ELF-1 (cell line): ENCODE measurements around the gene ZMYM1.
"Not testable (repeated sequence)": the region's sequence is repeated elsewhere in the genome, so short reads cannot be mapped to it uniquely, and the experiment has no call there.

Source experiments
- DNase-seq: peaks from one replicate; pipeline ENCODE4 v3.0.0-alpha.2; 2016; ENCODE audit warnings: low read depth, low spot score

The ZMYM1 gene

GRCh38 chr1:35073265-35073811 lies 5.8 kb upstream of the ZMYM1 start:
- DNase-seq = no peak

GRCh38 chr1:35076426-35076825 lies 2.8 kb upstream of the ZMYM1 start:
- DNase-seq = not testable (repeated sequence)

GRCh38 chr1:35080171-35080854 lies 1.1 kb downstream of the ZMYM1 start:
- no peak for DNase-seq

GRCh38 chr1:35085421-35085820 lies 6.2 kb downstream of the ZMYM1 start:
- DNase-seq = peak; percentile 9

GRCh38 chr1:35097224-35097623 lies 18.0 kb downstream of the ZMYM1 start:
- no peak for DNase-seq

- no peak for DNase-seq
Measured at GRCh38 chr1:35111106-35111505, 31.9 kb downstream of the ZMYM1 start.

- DNase-seq = no peak
Measured at GRCh38 chr1:35112668-35113067, 33.5 kb downstream of the ZMYM1 start.

GRCh38 chr1:35115459-35116383 lies 36.5 kb downstream of the ZMYM1 start:
- no peak for DNase-seq

- peak; percentile 75 for DNase-seq
Measured at GRCh38 chr1:35120458-35121133, 41.4 kb downstream of the ZMYM1 start.

GRCh38 chr1:35122311-35122710 lies 43.1 kb downstream of the ZMYM1 start:
- DNase-seq = no peak

GRCh38 chr1:35126546-35126945 lies 47.4 kb downstream of the ZMYM1 start:
- no peak for DNase-seq

GRCh38 chr1:35129080-35129479 lies 49.9 kb downstream of the ZMYM1 start:
- DNase-seq = no peak

GRCh38 chr1:35136780-35137179 lies 57.6 kb downstream of the ZMYM1 start:
- no peak for DNase-seq

GRCh38 chr1:35137590-35137989 lies 58.4 kb downstream of the ZMYM1 start:
- not testable (repeated sequence) for DNase-seq

GRCh38 chr1:35142294-35142693 lies 63.1 kb downstream of the ZMYM1 start:
- not testable (repeated sequence) for DNase-seq

- DNase-seq = not testable (repeated sequence)
Measured at GRCh38 chr1:35142728-35143127, 63.5 kb downstream of the ZMYM1 start.

- no peak for DNase-seq
Measured at GRCh38 chr1:35143737-35144508, 64.7 kb downstream of the ZMYM1 start.

GRCh38 chr1:35145892-35146549 lies 66.8 kb downstream of the ZMYM1 start:
- DNase-seq = not testable (repeated sequence)

- no peak for DNase-seq
Measured at GRCh38 chr1:35151220-35151619, 72.0 kb downstream of the ZMYM1 start.

- DNase-seq = no peak
Measured at GRCh38 chr1:35164893-35165292, 85.7 kb downstream of the ZMYM1 start.
